SK-N-SH treated with all-trans-retinoic acid at 6 μM for 48 hours (cell line): Measurements from ENCODE around the gene CHMP2B.
A peak's percentile ranks its signal among the peaks of the same experiment; 100 is the strongest.
"Not testable (repeated sequence)": the region's sequence is repeated elsewhere in the genome, so short reads cannot be mapped to it uniquely, and the experiment has no call there.

Experiments
- ATAC-seq: fragments of 200-7000 bp; cut with Tn5 transposase; 3 replicates; pipeline ENCODE4 v1.9.1; 2020; ENCODE audit warnings: mild to moderate bottlenecking, moderate library complexity
- ARNTL ChIP-seq: fragments of 450-650 bp; formaldehyde crosslinking; IDR thresholded peaks from 2 replicates; pipeline ENCODE4 v1.5.0; 2020; ENCODE audit warnings: low read depth, mild to moderate bottlenecking, moderate library complexity, borderline replicate concordance
- BACH2 ChIP-seq: fragments of 250-450 bp; sonication (Bioruptor Pico); IDR thresholded peaks from 2 replicates; pipeline ENCODE4 v1.9.0; 2021; ENCODE audit warnings: mild to moderate bottlenecking, borderline replicate concordance
- CSDC2 ChIP-seq: fragments of 250-450 bp; sonication (Bioruptor Pico); IDR thresholded peaks from 2 replicates; pipeline ENCODE4 v1.5.0; 2020; ENCODE audit warnings: mild to moderate bottlenecking, moderate library complexity
- ISL1 ChIP-seq: fragments of 250-450 bp; sonication (Bioruptor Pico); IDR thresholded peaks from 2 replicates; pipeline ENCODE4 v2.1.2; 2022; ENCODE audit warnings: mild to moderate bottlenecking, moderate library complexity
- OSR1 ChIP-seq: fragments of 250-450 bp; sonication (Bioruptor Pico); IDR thresholded peaks from 2 replicates; pipeline ENCODE4 v1.8.0; 2022; ENCODE audit warnings: moderate library complexity, mild to moderate bottlenecking, inconsistent platforms
- PPARA ChIP-seq: fragments of 250-450 bp; sonication (Bioruptor Pico); IDR thresholded peaks from 2 replicates; pipeline ENCODE4 v1.5.0; 2020; ENCODE audit warnings: mild to moderate bottlenecking, borderline replicate concordance
- RARB ChIP-seq: fragments of 250-450 bp; sonication (Bioruptor Pico); IDR thresholded peaks from 2 replicates; pipeline ENCODE4 v1.8.0; 2021; ENCODE audit warnings: mild to moderate bottlenecking, moderate library complexity
- SNAI2 ChIP-seq: fragments of 250-450 bp; sonication (Bioruptor Pico); IDR thresholded peaks from 2 replicates; pipeline ENCODE4 v1.5.0; 2020; ENCODE audit warnings: mild to moderate bottlenecking, moderate library complexity
- TCF4 ChIP-seq: fragments of 250-450 bp; sonication (Bioruptor Pico); IDR thresholded peaks from 2 replicates; pipeline ENCODE4 v1.8.0; 2021; ENCODE audit warnings: mild to moderate bottlenecking, moderate library complexity, borderline replicate concordance
- ZC3H10 ChIP-seq: fragments of 250-450 bp; sonication (Bioruptor Pico); IDR thresholded peaks from 2 replicates; pipeline ENCODE4 v1.5.1; 2021; ENCODE audit warnings: mild to moderate bottlenecking, moderate library complexity
- ZFP3 ChIP-seq: fragments of 250-450 bp; sonication (Bioruptor Pico); IDR thresholded peaks from 2 replicates; pipeline ENCODE4 v1.5.0; 2020; ENCODE audit warnings: mild to moderate bottlenecking, moderate library complexity
- ZFP30 ChIP-seq: fragments of 450-650 bp; formaldehyde crosslinking; IDR thresholded peaks from 2 replicates; pipeline ENCODE4 v1.5.0; 2022; ENCODE audit warnings: mild to moderate bottlenecking, moderate library complexity
- ZNF565 ChIP-seq: fragments of 450-650 bp; formaldehyde crosslinking; conservative IDR thresholded peaks from 2 replicates; pipeline ENCODE4 v1.5.0; 2020; ENCODE audit warnings: low read depth, mild to moderate bottlenecking, moderate library complexity
- ZNF70 ChIP-seq: fragments of 450-650 bp; formaldehyde crosslinking; IDR thresholded peaks from 2 replicates; pipeline ENCODE4 v1.5.0; 2020; ENCODE audit warnings: mild to moderate bottlenecking, moderate library complexity
- ZNF8 ChIP-seq: fragments of 450-650 bp; formaldehyde crosslinking; IDR thresholded peaks from 2 replicates; pipeline ENCODE4 v1.5.0; 2020; ENCODE audit warnings: mild to moderate bottlenecking, moderate library complexity
- TF ChIP-seq, protein P1 (sequence below): fragments of 250-450 bp; sonication (Bioruptor Pico); IDR thresholded peaks from 2 replicates; pipeline ENCODE4 v1.5.1; 2021; ENCODE audit warnings: mild to moderate bottlenecking, moderate library complexity
- TF ChIP-seq, protein P2 (sequence below): fragments of 250-450 bp; sonication (Bioruptor Pico); IDR thresholded peaks from 2 replicates; pipeline ENCODE4 v1.5.0; 2020; ENCODE audit warnings: mild to moderate bottlenecking, moderate library complexity

The CHMP2B gene

DNA sequence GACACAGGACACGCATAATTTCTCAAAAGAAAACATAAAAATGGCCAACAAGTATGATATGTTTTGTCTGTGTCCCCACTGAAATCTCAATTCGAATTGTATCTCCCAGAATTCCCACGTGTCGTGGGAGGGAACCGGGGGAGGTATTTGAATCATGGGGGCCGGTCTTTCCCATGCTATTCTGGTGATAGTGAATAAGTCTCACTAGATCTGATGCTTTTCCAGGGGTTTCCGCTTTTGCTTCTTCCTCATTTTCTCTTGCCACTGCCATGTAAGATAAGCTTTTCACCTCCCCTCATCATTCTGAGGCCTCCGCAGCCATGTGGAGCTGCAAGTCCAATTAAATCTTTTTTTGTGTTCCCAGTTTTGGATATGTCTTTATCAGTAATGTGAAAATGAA is 61.3 kb downstream of the CHMP2B start:
- no peak for ATAC-seq
- no peak for TF ChIP-seq SNAI2
- TF ChIP-seq ZNF70 = no peak
- no peak for TF ChIP-seq ZNF565 (CRISPR knock-in tag)
- no peak for TF ChIP-seq ZFP3 (CRISPR knock-in tag)
- TF ChIP-seq ZNF8 (CRISPR knock-in tag) = no peak
- no peak for TF ChIP-seq ISL1 (CRISPR knock-in tag)
- TF ChIP-seq, protein P1, sequence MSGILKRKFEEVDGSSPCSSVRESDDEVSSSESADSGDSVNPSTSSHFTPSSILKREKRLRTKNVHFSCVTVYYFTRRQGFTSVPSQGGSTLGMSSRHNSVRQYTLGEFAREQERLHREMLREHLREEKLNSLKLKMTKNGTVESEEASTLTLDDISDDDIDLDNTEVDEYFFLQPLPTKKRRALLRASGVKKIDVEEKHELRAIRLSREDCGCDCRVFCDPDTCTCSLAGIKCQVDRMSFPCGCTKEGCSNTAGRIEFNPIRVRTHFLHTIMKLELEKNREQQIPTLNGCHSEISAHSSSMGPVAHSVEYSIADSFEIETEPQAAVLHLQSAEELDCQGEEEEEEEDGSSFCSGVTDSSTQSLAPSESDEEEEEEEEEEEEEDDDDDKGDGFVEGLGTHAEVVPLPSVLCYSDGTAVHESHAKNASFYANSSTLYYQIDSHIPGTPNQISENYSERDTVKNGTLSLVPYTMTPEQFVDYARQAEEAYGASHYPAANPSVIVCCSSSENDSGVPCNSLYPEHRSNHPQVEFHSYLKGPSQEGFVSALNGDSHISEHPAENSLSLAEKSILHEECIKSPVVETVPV (CRISPR knock-in tag) = no peak
- TF ChIP-seq ZFP30 (CRISPR knock-in tag) = no peak
- TF ChIP-seq RARB = no peak
- TF ChIP-seq TCF4 (CRISPR knock-in tag) = no peak
- no peak for TF ChIP-seq BACH2 (CRISPR knock-in tag)
- no peak for TF ChIP-seq ARNTL

DNA sequence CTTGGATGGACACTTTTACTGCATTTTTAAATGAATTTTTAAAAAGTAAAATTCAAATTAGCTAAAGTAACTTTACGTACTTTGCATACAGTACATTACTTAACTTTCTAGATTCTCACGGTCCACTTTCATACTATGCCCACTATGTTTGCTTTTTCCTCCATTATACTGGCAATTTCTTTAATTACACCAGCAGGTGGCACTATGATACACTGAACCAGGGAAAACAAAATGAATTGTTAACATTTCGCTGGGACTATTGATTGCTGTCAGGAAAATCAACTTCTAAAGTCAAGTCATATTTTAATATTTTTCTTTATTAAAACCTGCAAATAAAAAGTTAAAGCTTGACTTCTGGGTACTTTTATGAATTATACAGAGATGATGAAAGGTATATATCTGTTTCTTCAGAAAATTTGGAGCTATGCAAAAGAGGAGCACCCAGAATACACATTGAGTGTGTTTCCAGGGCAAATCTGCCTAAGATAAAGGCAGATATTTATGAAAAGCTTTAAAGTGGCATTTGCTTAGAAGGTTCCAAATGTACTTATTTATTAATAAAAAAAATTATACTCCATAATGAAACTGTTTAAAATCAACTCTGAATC is 71.1 kb downstream of the CHMP2B start:
- no peak for TF ChIP-seq ZFP30 (CRISPR knock-in tag)
- no peak for TF ChIP-seq OSR1
- no peak for TF ChIP-seq ZFP3 (CRISPR knock-in tag)
- TF ChIP-seq, protein P2, sequence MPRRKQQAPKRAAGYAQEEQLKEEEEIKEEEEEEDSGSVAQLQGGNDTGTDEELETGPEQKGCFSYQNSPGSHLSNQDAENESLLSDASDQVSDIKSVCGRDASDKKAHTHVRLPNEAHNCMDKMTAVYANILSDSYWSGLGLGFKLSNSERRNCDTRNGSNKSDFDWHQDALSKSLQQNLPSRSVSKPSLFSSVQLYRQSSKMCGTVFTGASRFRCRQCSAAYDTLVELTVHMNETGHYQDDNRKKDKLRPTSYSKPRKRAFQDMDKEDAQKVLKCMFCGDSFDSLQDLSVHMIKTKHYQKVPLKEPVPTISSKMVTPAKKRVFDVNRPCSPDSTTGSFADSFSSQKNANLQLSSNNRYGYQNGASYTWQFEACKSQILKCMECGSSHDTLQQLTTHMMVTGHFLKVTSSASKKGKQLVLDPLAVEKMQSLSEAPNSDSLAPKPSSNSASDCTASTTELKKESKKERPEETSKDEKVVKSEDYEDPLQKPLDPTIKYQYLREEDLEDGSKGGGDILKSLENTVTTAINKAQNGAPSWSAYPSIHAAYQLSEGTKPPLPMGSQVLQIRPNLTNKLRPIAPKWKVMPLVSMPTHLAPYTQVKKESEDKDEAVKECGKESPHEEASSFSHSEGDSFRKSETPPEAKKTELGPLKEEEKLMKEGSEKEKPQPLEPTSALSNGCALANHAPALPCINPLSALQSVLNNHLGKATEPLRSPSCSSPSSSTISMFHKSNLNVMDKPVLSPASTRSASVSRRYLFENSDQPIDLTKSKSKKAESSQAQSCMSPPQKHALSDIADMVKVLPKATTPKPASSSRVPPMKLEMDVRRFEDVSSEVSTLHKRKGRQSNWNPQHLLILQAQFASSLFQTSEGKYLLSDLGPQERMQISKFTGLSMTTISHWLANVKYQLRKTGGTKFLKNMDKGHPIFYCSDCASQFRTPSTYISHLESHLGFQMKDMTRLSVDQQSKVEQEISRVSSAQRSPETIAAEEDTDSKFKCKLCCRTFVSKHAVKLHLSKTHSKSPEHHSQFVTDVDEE = no peak
- no peak for TF ChIP-seq RARB
- no peak for TF ChIP-seq ZC3H10 (CRISPR knock-in tag)
- no peak for TF ChIP-seq BACH2 (CRISPR knock-in tag)
- no peak for TF ChIP-seq ZNF8 (CRISPR knock-in tag)
- TF ChIP-seq CSDC2 (CRISPR knock-in tag) = no peak
- TF ChIP-seq ZNF565 (CRISPR knock-in tag) = no peak
- no peak for TF ChIP-seq PPARA (CRISPR knock-in tag)
- TF ChIP-seq, all 23 proteins: peak for 0
- ATAC-seq = peak; percentile 83

DNA sequence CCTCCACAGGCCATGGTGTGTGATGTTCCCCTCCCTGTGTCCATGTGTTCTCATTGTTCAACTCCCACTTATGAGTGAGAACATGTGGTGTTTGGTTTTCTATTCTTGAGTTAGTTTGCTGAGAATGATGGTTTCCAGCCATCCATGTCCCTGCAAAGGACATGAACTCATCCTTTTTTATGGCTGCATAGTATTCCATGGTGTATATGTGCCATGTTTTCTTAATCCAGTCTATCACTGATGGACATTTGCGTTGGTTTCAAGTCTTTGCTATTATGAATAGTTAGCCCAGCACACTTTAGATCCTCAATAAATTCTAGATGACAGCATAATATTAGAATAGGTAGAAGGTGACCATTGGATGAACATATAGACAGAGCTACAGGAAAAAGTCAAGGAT is 77.9 kb downstream of the CHMP2B start:
- not testable (repeated sequence) for ATAC-seq
